Sigmoid colon (tissue), 4 donors: ENCODE results near the gene UBE3B.

Source experiments
- EP300 ChIP-seq, 4 donors: sonication (generic); formaldehyde crosslinking; IDR thresholded peaks; one replicate each; pipeline ENCODE4 v1.6.1; 2017; ENCODE audit warnings: antibody characterized with exemption in 4 of 4
- POLR2A ChIP-seq, 2 donors: fragments of 450-650 bp; IDR thresholded peaks; one replicate each; pipeline ENCODE4 v1.6.1; 2016; ENCODE audit warnings: antibody characterized with exemption in 2 of 2, mild to moderate bottlenecking in 2 of 2, moderate library complexity in 2 of 2
- POLR2AphosphoS5 ChIP-seq, 4 donors: sonication (generic); formaldehyde crosslinking; IDR thresholded peaks; one replicate each; pipeline ENCODE4 v1.6.1; 2017; ENCODE audit warnings: antibody characterized with exemption in 4 of 4
- TF ChIP-seq, protein P1 (sequence below), 4 experiments: fragments of 450-650 bp in 3 of 4; fragments of 200-600 bp in 1 of 4; IDR thresholded peaks; one replicate each; pipeline ENCODE4 v1.5.1; 2016 to 2019; ENCODE audit warnings: antibody characterized with exemption in 4 of 4, mild to moderate bottlenecking in 3 of 4, moderate library complexity in 2 of 4

DNA sequence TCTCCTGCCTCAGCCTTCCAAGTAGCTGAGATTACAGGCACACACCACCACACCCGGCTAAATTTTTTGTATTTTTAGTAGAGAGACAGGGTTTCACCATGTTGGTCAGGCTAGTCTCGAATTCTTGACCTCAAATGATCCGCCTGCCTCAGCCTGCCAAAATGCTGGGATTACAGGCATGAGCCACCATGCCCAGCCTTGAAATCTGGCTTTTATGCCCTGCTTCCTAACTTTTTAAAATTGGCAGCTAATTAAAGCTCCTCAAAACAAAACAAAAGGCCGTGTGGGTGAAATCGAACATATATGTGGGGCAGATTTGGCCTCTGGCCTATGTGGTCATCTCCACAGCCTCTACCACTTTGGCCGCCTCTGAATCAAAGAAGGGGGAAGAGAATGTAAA, 38.3 kb upstream of the UBE3B start:
- TF ChIP-seq, protein P1, sequence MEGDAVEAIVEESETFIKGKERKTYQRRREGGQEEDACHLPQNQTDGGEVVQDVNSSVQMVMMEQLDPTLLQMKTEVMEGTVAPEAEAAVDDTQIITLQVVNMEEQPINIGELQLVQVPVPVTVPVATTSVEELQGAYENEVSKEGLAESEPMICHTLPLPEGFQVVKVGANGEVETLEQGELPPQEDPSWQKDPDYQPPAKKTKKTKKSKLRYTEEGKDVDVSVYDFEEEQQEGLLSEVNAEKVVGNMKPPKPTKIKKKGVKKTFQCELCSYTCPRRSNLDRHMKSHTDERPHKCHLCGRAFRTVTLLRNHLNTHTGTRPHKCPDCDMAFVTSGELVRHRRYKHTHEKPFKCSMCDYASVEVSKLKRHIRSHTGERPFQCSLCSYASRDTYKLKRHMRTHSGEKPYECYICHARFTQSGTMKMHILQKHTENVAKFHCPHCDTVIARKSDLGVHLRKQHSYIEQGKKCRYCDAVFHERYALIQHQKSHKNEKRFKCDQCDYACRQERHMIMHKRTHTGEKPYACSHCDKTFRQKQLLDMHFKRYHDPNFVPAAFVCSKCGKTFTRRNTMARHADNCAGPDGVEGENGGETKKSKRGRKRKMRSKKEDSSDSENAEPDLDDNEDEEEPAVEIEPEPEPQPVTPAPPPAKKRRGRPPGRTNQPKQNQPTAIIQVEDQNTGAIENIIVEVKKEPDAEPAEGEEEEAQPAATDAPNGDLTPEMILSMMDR (IDR thresholded peaks at IDR 0.05): no peak
- TF ChIP-seq POLR2A (IDR thresholded peaks at IDR 0.05): no peak
- no peak for TF ChIP-seq POLR2AphosphoS5 (IDR thresholded peaks at IDR 0.05)
- TF ChIP-seq EP300 (IDR thresholded peaks at IDR 0.05): no peak
